Kidney (tissue), 14 donors: Measurements from ENCODE around the gene TMEM59. TPM values are rescaled to one million over a fixed set of nuclear protein-coding genes. Genes with fewer than 3 reads are reported as not detected.

Source experiments
- DNase-seq, 5 donors: peaks; one replicate each; pipeline ENCODE4 v3.0.0-alpha.2; 2013 to 2020
- FAIRE-seq: peaks from 2 replicates; lab custom pipeline; 2012; peaks lifted over from hg19 to GRCh38; lab: Jason Lieb, UNC
- H3K27ac ChIP-seq, 2 donors: one replicate each; pipeline ENCODE4 v1.7.0; 2013; ENCODE audit warnings: low read depth in 2 of 2, low read length in 2 of 2, inconsistent platforms in 1 of 2
- H3K27me3 ChIP-seq: one replicate; pipeline ENCODE4 v1.7.1; 2013; ENCODE audit warnings: low read length, inconsistent platforms; ENCODE audit not compliant: control insufficient read depth, insufficient read depth
- H3K36me3 ChIP-seq, 3 donors: one replicate each; pipeline versions ENCODE4 v1.7.0 to v1.7.1; 2013; ENCODE audit warnings: low read length in 3 of 3, control low read depth in 1 of 3, inconsistent platforms in 1 of 3; ENCODE audit not compliant: insufficient read depth in 3 of 3, control insufficient read depth in 2 of 3
- H3K4me1 ChIP-seq, 3 donors: one replicate each; pipeline versions ENCODE4 v1.7.0 to v1.7.1; 2013; ENCODE audit warnings: low read length in 3 of 3, inconsistent platforms in 1 of 3, low read depth in 1 of 3; ENCODE audit not compliant: control insufficient read depth in 2 of 3, insufficient read depth in 2 of 3
- H3K4me3 ChIP-seq, 3 donors: one replicate each; pipeline versions ENCODE4 v1.7.0 to v1.8.1; 2013; ENCODE audit warnings: low read length in 3 of 3, control low read depth in 1 of 3, inconsistent platforms in 1 of 3
- H3K9ac ChIP-seq, 3 donors: one replicate each; pipeline versions ENCODE4 v1.7.0 to v1.7.1; 2013; ENCODE audit warnings: low read length in 3 of 3, control low read depth in 1 of 3, inconsistent platforms in 1 of 3
- H3K9me3 ChIP-seq, 3 donors: one replicate each; pipeline versions ENCODE4 v1.7.0 to v1.7.1; 2013; ENCODE audit warnings: low read length in 3 of 3, control low read depth in 1 of 3, inconsistent platforms in 1 of 3; ENCODE audit not compliant: control insufficient read depth in 2 of 3, insufficient read depth in 1 of 3
- CTCF ChIP-seq: IDR thresholded peaks from 3 replicates; pipeline ENCODE4 v1.5.1; 2012; ENCODE audit warnings: mild to moderate bottlenecking, moderate library complexity, borderline replicate concordance; ENCODE audit not compliant: insufficient read depth; ENCODE audit errors: extremely low read depth
- intact Hi-C: fragments of 100-400 bp; cut with DNase I; formaldehyde crosslinking; loops from one replicate; pipeline ENCODE4 v1.11.1; 2022
- microRNA-seq: library from miRNA; unstranded; fragments of <30 nt; microRNA quantifications from one replicate; pipeline ENCODE4 v1.2.0, GENCODE V29; 2020
- polyA plus RNA-seq: library from polyadenylated mRNA; stranded (reverse); fragments of 350-450 nt; fragmentation: Illumina TruSeq; extraction: RNeasy Lipid Tissue Mini Kit (QIAGEN cat#74804); gene quantifications from one replicate; pipeline ENCODE4 v1.2.3, GENCODE V29; 2014; ENCODE audit warnings: low read depth, low replicate concordance; ENCODE audit not compliant: insufficient read depth
- total RNA-seq: library from RNA; stranded (reverse); fragmentation: NEBNext Ultra II Directional; extraction: Animal tissue kit (Norgen Biotek cat#: 25700); gene quantifications from one replicate; pipeline ENCODE4 v1.2.1, GENCODE V29; 2021
- donor health status: control.
- donor health status: control.
- donor health status: control.
- donor health status: control.
- donor health status: control.
- donor health status: DM: yes; HTN: yes; CAD: no.
- donor health status: Normal renal cell carcinoma (clear cell type).

Gene TMEM59
- total and polyA plus RNA-seq, 2 donors from 2014 or later, result 475 to 521 TPM

GRCh38 chr1:53982034-53982762 is 70.8 kb downstream of the TMEM59 start:
- peak overlapping the region; percentile 23 to 76 for H3K27ac ChIP-seq
- H3K9ac ChIP-seq, result peak overlapping the region; percentile 37 to 74 (median 57)

GRCh38 chr1:53981220-53981619 is 71.8 kb downstream of the TMEM59 start:
- TF ChIP-seq CTCF, result no peak
- no peak for DNase-seq
- peaks cover 0 to 25% (median 14%) of the 10 kb centered on the region in 3 donors for H3K4me1 ChIP-seq
- H3K9me3 ChIP-seq, result no peaks in the 10 kb centered on the region
- H3K27me3 ChIP-seq, result no peaks in the 10 kb centered on the region
- FAIRE-seq, result no peak
- no peak overlapping the region for H3K9ac ChIP-seq
- no peaks in the 10 kb centered on the region for H3K36me3 ChIP-seq
- intact Hi-C loops, result no loop called here
- no peak overlapping the region for H3K4me3 ChIP-seq
- H3K27ac ChIP-seq, result no peak overlapping the region

More at GRCh38 chr1:53982034-53982762, 70.8 kb downstream of the TMEM59 start:
- H3K4me1 ChIP-seq, result peaks cover 0 to 25% (median 14%) of the 10 kb centered on the region in 3 donors
- no peak for TF ChIP-seq CTCF
- no peaks in the 10 kb centered on the region for H3K27me3 ChIP-seq
- H3K36me3 ChIP-seq, result no peaks in the 10 kb centered on the region
- H3K4me3 ChIP-seq, result peak overlapping the region; percentile 43 to 82 (median 62)
- FAIRE-seq, result no peak
- intact Hi-C loops, result no loop called here
- no peaks in the 10 kb centered on the region for H3K9me3 ChIP-seq
- DNase-seq, result peak; percentile 62 to 79 (median 78)

GRCh38 chr1:53979712-53980450 is 73.1 kb downstream of the TMEM59 start:
- no peak for FAIRE-seq
- no peak overlapping the region for H3K4me3 ChIP-seq
- intact Hi-C loops, result no loop called here
- H3K36me3 ChIP-seq, result no peaks in the 10 kb centered on the region
- no peaks in the 10 kb centered on the region for H3K9me3 ChIP-seq
- no peak overlapping the region for H3K27ac ChIP-seq
- H3K9ac ChIP-seq, result no peak overlapping the region
- H3K27me3 ChIP-seq, result no peaks in the 10 kb centered on the region
- H3K4me1 ChIP-seq, result peaks cover 0 to 25% (median 14%) of the 10 kb centered on the region in 3 donors
- peak in 3 of 5 donors; percentile 28 to 54 (median 28) for DNase-seq
- TF ChIP-seq CTCF, result no peak

Small RNA genes lying within 50 kb of the gene (microRNA-seq; reads per million reads assigned to microRNA genes)
- gene MIR4781, result 1.7 reads per million

Other genes with a start within 250 kb of the TMEM59 start
- 8.5 TPM for gene NDC1, start 214.9 kb downstream of the TMEM59 start, total RNA-seq
- gene NDC1, start 214.9 kb downstream of the TMEM59 start, polyA plus RNA-seq, result 5.6 TPM
- gene YIPF1, start 163.4 kb downstream of the TMEM59 start, total RNA-seq, result 33.3 TPM
- gene YIPF1, start 163.4 kb downstream of the TMEM59 start, polyA plus RNA-seq, result 49.4 TPM
- 2.9 TPM for gene DIO1, start 159.0 kb downstream of the TMEM59 start, total RNA-seq
- 40.6 TPM for gene DIO1, start 159.0 kb downstream of the TMEM59 start, polyA plus RNA-seq
- 29.9 TPM for gene IFT25, start 107.5 kb downstream of the TMEM59 start, total RNA-seq
- 36.7 TPM for gene IFT25, start 107.5 kb downstream of the TMEM59 start, polyA plus RNA-seq
- gene LRRC42, start 106.9 kb downstream of the TMEM59 start, total RNA-seq, result 23.8 TPM
- 25.6 TPM for gene LRRC42, start 106.9 kb downstream of the TMEM59 start, polyA plus RNA-seq
- gene LDLRAD1, start 35.0 kb downstream of the TMEM59 start, total RNA-seq, result not detected
- not detected for gene LDLRAD1, start 35.0 kb downstream of the TMEM59 start, polyA plus RNA-seq
- 5.1 TPM for gene TCEANC2, start 404 bp upstream of the TMEM59 start, total RNA-seq
- 3.1 TPM for gene TCEANC2, start 404 bp upstream of the TMEM59 start, polyA plus RNA-seq
- 0.54 TPM for gene CDCP2, start 99.8 kb upstream of the TMEM59 start, total RNA-seq
- gene CDCP2, start 99.8 kb upstream of the TMEM59 start, polyA plus RNA-seq, result not detected
- gene CYB5RL, start 146.8 kb upstream of the TMEM59 start, total RNA-seq, result 8.1 TPM
- 3.9 TPM for gene CYB5RL, start 146.8 kb upstream of the TMEM59 start, polyA plus RNA-seq
- gene MRPL37, start 147.0 kb upstream of the TMEM59 start, total RNA-seq, result 47.4 TPM
- gene MRPL37, start 147.0 kb upstream of the TMEM59 start, polyA plus RNA-seq, result 114 TPM